HEK293 (cell line): Measurements from ENCODE around the gene ANKRD36C.
"Not testable (repeated sequence)": the region's sequence is repeated elsewhere in the genome, so short reads cannot be mapped to it uniquely, and the experiment has no call there.

Experiments used
- CTCF ChIA-PET: fragments of 350-600 bp; formaldehyde crosslinking; extraction: SDS; loops from one replicate; lab custom pipeline; 2021; ENCODE audit warnings: antibody characterized with exemption; lab: Yijun Ruan, JAX
- POLR2A ChIA-PET: fragments of 300-600 bp; formaldehyde crosslinking; extraction: SDS; loops from one replicate; lab custom pipeline; 2020; ENCODE audit warnings: antibody characterized with exemption, inconsistent platforms; lab: Yijun Ruan, JAX
- H3K27ac ChIP-seq: fragments of 200-500 bp; sonication (Bioruptor generic); 2 replicates; pipeline ENCODE4 v1.5.1; 2014; ENCODE audit warnings: low read depth, low read length, control low read depth, inconsistent platforms; ENCODE audit errors: extremely low read depth
- H3K36me3 ChIP-seq, 2 experiments: fragments of 200-500 bp in 1 of 2; sonication (Bioruptor generic) in 1 of 2; 1 replicate in 1 of 2; 2 replicates in 1 of 2; pipeline ENCODE4 v1.5.1; 2014 to 2017; ENCODE audit warnings: inconsistent platforms in 2 of 2, low read length in 2 of 2; ENCODE audit not compliant: control insufficient read depth in 2 of 2, insufficient read depth in 1 of 2
- H3K4me1 ChIP-seq: fragments of 200-500 bp; sonication (Bioruptor generic); 2 replicates; pipeline ENCODE4 v1.5.1; 2014; ENCODE audit warnings: mild to moderate bottlenecking, low read length, inconsistent platforms; ENCODE audit not compliant: control insufficient read depth, insufficient read depth
- H3K4me3 ChIP-seq: 2 replicates; pipeline ENCODE4 v1.5.1; 2011; ENCODE audit warnings: low read depth, mild to moderate bottlenecking, control low read depth, low read length, moderate library complexity
- H3K9me3 ChIP-seq: fragments of 200-500 bp; sonication (Bioruptor generic); 2 replicates; pipeline ENCODE4 v1.5.1; 2014; ENCODE audit warnings: low read depth, low read length, inconsistent platforms; ENCODE audit not compliant: control insufficient read depth, insufficient read depth
- BCL6B ChIP-seq: fragments of 450-650 bp; formaldehyde crosslinking; IDR thresholded peaks from 2 replicates; pipeline ENCODE4 v1.5.1; 2017; ENCODE audit warnings: missing biosample characterization, missing genetic modification characterization
- CTCF ChIP-seq: fragments of 450-650 bp; formaldehyde crosslinking; IDR thresholded peaks from 2 replicates; pipeline ENCODE4 v1.5.1; 2016; ENCODE audit warnings: missing biosample characterization, missing genetic modification characterization
- IKZF3 ChIP-seq: fragments of 450-650 bp; IDR thresholded peaks from 2 replicates; pipeline ENCODE4 v1.5.0; 2018; ENCODE audit warnings: missing biosample characterization, mild to moderate bottlenecking, missing genetic modification characterization, moderate library complexity
- ZBTB17 ChIP-seq: fragments of 450-650 bp; formaldehyde crosslinking; IDR thresholded peaks from 2 replicates; pipeline ENCODE4 v1.5.1; 2016; ENCODE audit warnings: missing biosample characterization, missing genetic modification characterization
- ZBTB26 ChIP-seq: fragments of 450-650 bp; formaldehyde crosslinking; optimal IDR thresholded peaks from 2 replicates; pipeline ENCODE3; 2016; ENCODE audit warnings: missing biosample characterization, mild to moderate bottlenecking, missing genetic modification characterization
- ZBTB8A ChIP-seq: fragments of 450-650 bp; formaldehyde crosslinking; IDR thresholded peaks from 2 replicates; pipeline ENCODE4 v1.5.1; 2016; ENCODE audit warnings: missing biosample characterization, missing genetic modification characterization
- ZNF2 ChIP-seq: fragments of 450-650 bp; formaldehyde crosslinking; IDR thresholded peaks from 2 replicates; pipeline ENCODE4 v1.5.1; 2016; ENCODE audit warnings: missing biosample characterization, missing genetic modification characterization
- ZNF335 ChIP-seq: fragments of 450-650 bp; formaldehyde crosslinking; conservative IDR thresholded peaks from 2 replicates; pipeline ENCODE4 v1.5.1; 2016; ENCODE audit warnings: missing biosample characterization, missing genetic modification characterization
- ZNF423 ChIP-seq: fragments of 450-650 bp; formaldehyde crosslinking; IDR thresholded peaks from 2 replicates; pipeline ENCODE4 v1.5.1; 2016; ENCODE audit warnings: missing biosample characterization, missing genetic modification characterization
- ZNF600 ChIP-seq: fragments of 450-650 bp; formaldehyde crosslinking; IDR thresholded peaks from 2 replicates; pipeline ENCODE4 v1.5.1; 2016; ENCODE audit warnings: missing biosample characterization, missing genetic modification characterization
- ZNF654 ChIP-seq: fragments of 450-650 bp; formaldehyde crosslinking; IDR thresholded peaks from 2 replicates; pipeline ENCODE4 v1.5.1; 2016; ENCODE audit warnings: low read depth, missing biosample characterization, missing genetic modification characterization

ANKRD36C gene

GRCh38 chr2:96008051-96008450, 16.4 kb upstream of the ANKRD36C start:
- CTCF ChIA-PET, H3K36me3 ChIP-seq, H3K4me3 ChIP-seq, POLR2A ChIA-PET, H3K27ac ChIP-seq, H3K9me3 ChIP-seq, H3K4me1 ChIP-seq: not testable (repeated sequence)

- H3K36me3 ChIP-seq, POLR2A ChIA-PET, H3K4me1 ChIP-seq, H3K9me3 ChIP-seq, CTCF ChIA-PET, H3K4me3 ChIP-seq, H3K27ac ChIP-seq: not testable (repeated sequence)
Measured at GRCh38 chr2:96006248-96006647, 14.6 kb upstream of the ANKRD36C start.

GRCh38 chr2:95992520-95993272, 1.1 kb upstream of the ANKRD36C start:
- peak overlapping the region; percentile 62 for H3K4me3 ChIP-seq
- H3K27ac ChIP-seq = peak overlapping the region; percentile 85
- ChIA-PET CTCF (interaction anchor here (0.6 to 2.5 kb wide), 28 partner anchors 8 to 852 kb away, joined by 3 to 27 read pairs (median 4); partner anchors contain the start of genes ADRA2B and ASTL), POLR2A (interaction anchor here (0.7 to 1.2 kb wide), 2 partner anchors 182 to 215 kb away, joined by 3 read pairs; no protein-coding TSS in a partner anchor)
- not testable (repeated sequence) for H3K9me3 ChIP-seq, H3K4me1 ChIP-seq, H3K36me3 ChIP-seq
- TF ChIP-seq BCL6B (tag by site-specific recombination) (peak; percentile 88), ZNF335 (tag by site-specific recombination) (peak; percentile 60), ZNF423 (tag by site-specific recombination) (peak; percentile 57), CTCF (tag by site-specific recombination) (peak; percentile 89), ZBTB17 (tag by site-specific recombination) (peak; percentile 38; the same call in 1 of the 2 replicates), ZNF2 (tag by site-specific recombination) (peak; percentile 68; the same call in 1 of the 2 replicates), ZNF600 (0 out of 2 replicates have a peak, but pooled peaks have one; percentile 13), IKZF3 (tag by site-specific recombination) (peak; percentile 93), ZBTB8A (peak; percentile 82), ZNF654 (tag by site-specific recombination) (peak; percentile 91), ZBTB26 (peak; percentile 32)

GRCh38 chr2:95992102-95992501, 478 bp upstream of the ANKRD36C start:
- H3K27ac ChIP-seq = peak overlapping the region; percentile 85
- H3K9me3 ChIP-seq, H3K36me3 ChIP-seq, H3K4me1 ChIP-seq: not testable (repeated sequence)
- CTCF ChIA-PET = interaction anchor here (0.7 to 2.5 kb wide), 23 partner anchors 13 to 562 kb away, joined by 3 to 27 read pairs (median 4); partner anchors contain the start of genes ADRA2B and ASTL
- peak; percentile 71 for TF ChIP-seq ZBTB26
- POLR2A ChIA-PET = interaction anchor here (1.2 kb wide), 1 partner anchor 182 kb away, joined by 3 read pairs; no protein-coding TSS in a partner anchor
- H3K4me3 ChIP-seq = peak overlapping the region; percentile 62

GRCh38 chr2:95990884-95991283, 740 bp downstream of the ANKRD36C start:
- CTCF ChIA-PET, H3K9me3 ChIP-seq: not testable (repeated sequence)
- POLR2A ChIA-PET = interaction anchor here (0.6 kb wide), 1 partner anchor 565 kb away, joined by 3 read pairs; no protein-coding TSS in a partner anchor

GRCh38 chr2:95951662-95952061, 40.0 kb downstream of the ANKRD36C start:
- H3K9me3 ChIP-seq, H3K4me3 ChIP-seq, H3K27ac ChIP-seq, POLR2A ChIA-PET, H3K4me1 ChIP-seq, CTCF ChIA-PET: not testable (repeated sequence)
- H3K36me3 ChIP-seq = peaks cover 8 to 10% of the 10 kb centered on the region in 2 experiments; a peak in 2 of 3 replicates

More at GRCh38 chr2:95990884-95991283, 740 bp downstream of the ANKRD36C start:
- H3K4me3 ChIP-seq = peak overlapping the region; percentile 36
- H3K4me1 ChIP-seq, H3K27ac ChIP-seq, H3K36me3 ChIP-seq: not testable (repeated sequence)
